ENCODE results near the gene PSMA8.
"Not testable (repeated sequence)": the region's sequence is repeated elsewhere in the genome, so short reads cannot be mapped to it uniquely, and the experiment has no call there.

The PSMA8 gene

DNA sequence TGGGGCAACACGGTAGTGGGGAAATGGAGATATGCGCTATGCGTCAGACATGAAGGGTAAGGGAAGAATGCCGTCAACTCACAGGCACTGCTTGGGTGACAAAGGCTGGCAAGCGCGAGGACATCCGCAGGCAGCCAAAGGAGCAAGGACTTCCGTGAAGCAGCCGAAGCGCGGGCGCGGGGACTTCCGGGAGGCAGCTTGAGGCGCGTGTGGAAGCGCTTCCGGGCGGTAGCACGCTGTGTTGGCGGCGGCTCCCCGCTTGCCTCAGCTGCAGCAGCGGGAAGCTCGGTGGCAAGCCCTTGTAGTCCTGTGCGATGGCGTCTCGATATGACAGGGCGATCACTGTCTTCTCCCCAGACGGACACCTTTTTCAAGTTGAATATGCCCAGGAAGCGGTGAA is at the start of gene PSMA8:
TSS of gene PSMA8 (plus strand) at position 218 of the 400 bp plus-strand sequence. CDS start at position 315, 97 bp downstream.
- in situ Hi-C loops (cut with MboI; ENCODE audit: low sequenced_read_pairs) = no loop called here

DNA sequence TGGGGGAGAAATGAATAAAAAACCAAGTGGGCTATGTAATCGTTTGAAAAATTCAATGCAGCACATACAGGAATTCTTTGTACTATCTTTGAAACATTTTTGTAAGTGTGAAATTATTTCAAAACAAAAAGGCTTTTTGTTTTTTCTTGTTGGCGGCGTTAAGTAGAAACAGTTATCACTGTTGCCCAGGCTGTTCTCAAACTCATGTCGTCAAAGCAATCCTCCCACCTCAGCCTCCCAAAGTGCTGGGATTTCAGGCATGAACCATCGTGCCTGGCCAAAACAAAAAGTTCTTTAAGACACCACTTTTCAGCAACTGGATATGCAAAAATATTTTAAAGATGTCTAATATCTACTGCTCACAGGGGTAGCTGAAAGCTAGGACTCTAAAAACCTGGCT is 48.6 kb upstream of the PSMA8 start:
- in situ Hi-C loops (cut with MboI; ENCODE audit: low sequenced_read_pairs) = no loop called here

DNA sequence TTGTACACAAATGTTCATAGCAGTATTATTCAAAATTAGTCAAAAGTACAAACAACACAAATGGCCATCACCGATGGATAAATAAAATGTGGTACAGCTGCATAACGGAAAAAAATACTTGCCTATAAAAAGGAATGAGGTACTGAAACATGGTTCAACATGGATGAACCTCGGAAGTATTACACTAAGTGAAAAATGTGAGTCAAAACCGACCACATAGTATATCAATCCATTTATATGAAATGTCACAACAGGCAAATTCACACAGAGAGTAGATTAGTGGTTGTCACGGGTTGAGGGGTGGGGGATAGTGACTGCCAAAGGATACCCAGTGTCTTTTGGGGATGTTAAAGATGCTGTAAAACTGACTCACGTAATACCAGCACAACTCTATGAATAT is 46.7 kb upstream of the PSMA8 start:
- in situ Hi-C loops (cut with MboI; ENCODE audit: low sequenced_read_pairs) = no loop called here

DNA sequence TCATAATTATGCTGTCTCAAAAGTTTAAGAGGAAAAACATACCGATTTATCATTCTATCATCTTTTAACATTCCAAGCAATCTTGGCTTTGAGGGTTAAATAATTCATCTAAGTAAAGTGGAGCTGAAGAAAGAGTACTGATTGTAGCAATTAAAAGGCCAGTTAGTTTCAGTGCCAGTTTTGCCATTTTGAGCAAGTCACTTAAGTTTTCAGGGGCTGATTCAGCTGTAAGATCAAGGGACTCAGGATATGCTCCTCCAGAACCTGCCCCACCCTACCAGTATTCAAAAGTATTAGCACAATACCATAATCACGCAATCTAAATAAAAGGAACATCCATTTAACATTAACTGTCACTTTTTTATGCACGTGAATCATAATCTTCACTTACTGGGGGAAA is 45.2 kb upstream of the PSMA8 start:
- in situ Hi-C loops (cut with MboI; ENCODE audit: low sequenced_read_pairs) = no loop called here

DNA sequence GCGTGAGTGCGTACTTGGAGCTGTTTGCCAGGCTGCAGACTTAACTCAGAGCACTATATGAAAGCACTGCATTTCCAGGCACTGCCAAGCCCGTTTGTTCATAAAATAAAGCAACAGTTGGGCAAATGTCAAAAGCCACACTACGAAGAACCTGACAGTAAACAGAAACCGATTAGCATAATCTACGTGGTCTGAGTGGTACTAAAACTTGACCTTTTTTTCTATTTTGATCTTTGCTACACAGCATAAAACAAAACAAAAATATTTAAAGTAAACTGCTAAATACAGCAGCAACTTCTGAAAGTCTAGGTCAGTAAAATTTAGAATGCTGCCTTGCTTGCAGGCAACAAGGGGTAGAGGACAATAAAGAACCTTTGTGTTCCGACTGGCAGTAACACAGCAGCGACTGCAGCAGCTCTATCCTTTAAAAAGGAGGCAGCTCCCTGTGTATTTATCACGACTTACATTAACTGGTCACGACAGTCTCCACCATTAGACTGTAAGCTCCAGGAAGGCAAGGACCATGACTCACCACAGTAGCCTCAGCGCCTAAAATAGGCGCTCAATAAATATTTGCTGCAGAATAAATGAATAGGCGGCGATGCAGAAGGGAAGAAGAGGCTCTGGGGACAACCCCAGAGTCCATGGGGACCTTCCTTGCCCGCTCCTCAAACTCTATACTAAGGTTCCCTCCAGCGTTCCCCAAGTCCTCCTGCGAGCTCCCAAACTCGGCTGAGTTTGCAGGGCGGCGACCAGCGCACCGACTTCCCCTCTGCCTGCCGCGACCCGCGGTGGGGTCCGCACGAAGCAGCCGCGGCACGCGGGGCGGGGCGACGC is 44.2 kb upstream of the PSMA8 start:
- in situ Hi-C loops (cut with MboI; ENCODE audit: low sequenced_read_pairs) = no loop called here

DNA sequence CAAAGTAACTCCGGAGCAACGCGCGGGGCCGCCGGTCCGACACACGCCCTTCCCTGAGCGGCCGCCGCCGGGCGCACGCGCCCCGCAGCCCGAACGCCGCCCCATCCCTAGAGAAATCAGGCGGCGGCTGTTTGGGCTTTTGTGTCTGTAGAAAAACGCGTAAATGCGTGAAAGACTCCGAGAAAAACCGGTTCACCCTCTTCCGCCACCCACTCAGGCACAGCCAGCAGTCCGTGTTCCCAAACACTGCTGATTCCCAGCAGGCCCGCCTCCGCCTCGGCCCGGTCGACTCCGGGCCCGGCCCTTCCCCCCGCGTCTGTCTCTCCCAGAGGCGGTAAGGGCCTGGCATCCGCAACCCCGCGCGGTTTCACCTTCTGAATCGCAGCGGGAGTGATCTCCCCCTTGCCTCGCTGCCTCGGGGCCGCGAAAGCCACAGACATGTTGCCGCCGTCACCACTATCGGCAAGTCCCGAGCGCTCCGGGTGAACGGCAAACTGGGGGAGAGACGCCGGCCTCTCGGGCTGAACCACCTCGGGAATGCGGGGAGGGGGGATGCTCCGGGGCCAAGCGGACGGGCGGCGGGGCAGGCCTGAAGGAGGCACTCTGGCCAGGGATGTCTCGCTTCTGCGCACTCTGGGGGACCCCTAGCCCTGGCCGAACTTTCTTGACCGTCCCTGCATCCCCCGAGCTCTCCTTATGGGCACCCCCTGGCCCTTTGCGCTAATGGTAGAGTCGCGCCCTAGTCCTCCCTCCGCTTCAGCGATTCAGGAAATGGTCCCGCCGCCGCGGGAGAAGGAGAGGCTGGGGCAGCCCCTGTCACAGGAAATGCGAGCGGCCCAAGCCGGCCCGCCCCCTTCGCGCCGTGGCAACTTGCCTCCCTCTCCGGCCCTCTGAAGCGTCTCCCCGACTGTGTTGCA is 43.3 kb upstream of the PSMA8 start, which contains the start of gene SS18:
TSS of gene SS18 (minus strand) at position 484 of the 917 bp plus-strand sequence. CDS start at position 440, 44 bp downstream.
- in situ Hi-C loops (cut with MboI; ENCODE audit: low sequenced_read_pairs) = no loop called here

DNA sequence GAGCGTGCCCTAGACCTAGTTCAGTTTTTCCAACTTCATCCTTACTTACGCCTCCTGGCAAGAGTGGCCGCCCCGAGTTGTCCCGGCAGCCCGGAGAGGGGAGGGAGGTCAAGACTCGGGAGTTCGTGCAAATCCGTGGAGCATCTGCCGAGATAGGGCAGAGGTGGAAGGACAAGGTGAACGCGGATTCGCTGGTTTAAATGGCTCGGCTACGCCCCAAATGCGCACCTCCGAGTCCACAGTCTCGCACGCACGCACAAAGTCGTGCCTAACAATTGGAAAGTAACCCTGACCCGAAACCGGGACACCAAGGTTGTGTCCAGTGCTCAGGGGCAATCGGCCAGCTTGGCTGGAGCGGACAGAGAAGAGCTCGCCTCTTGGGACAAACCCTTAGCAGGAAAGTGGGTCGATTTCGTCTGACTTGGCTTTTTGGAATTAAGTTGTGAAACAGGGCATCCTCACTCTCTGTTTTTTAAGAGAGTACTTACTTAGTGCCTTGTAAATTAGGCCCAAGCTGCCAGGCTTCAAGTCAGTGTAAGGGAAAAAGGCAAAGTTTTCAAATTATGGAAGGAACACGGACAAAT is 42.5 kb upstream of the PSMA8 start:
- in situ Hi-C loops (cut with MboI; ENCODE audit: low sequenced_read_pairs) = no loop called here

DNA sequence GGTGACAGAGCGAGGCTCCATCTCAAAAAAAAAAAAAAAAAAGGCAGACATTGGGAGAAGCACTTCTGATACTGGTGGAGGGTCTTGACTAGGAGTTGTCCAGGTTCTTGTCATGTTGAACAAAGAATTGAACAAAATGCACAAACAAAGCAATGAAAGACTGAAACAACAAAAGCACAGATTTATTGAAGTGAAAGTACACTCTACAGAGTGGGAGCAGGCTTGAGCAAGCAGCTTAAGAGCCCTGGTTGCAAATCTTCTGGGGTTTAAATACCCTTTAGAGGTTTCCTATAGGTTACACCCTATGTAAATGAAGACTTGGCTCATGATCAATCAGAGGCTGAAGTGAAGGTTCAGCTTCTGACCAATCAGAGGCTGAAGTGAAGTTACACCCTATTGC is 36.8 kb upstream of the PSMA8 start:
- in situ Hi-C loops (cut with MboI; ENCODE audit: low sequenced_read_pairs) = no loop called here

DNA sequence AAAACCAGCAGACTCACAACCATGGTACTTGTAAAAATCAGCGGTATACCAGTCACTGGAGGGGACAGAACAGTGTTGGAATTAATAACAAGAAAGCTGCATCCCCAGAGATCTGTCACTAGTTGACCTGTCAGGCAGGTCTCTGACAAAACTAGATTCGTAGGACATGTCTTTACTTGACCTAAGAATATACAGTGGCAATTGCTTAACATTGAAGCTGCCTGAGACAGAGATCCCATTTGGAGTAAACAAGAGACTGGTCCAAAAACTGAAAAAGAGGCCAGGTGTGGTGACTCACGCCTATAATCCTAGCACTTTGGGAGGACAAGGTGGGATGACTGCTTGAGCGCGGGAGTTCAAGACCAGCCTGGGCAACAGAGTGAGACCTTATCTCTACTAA is 36.1 kb upstream of the PSMA8 start:
- in situ Hi-C loops (cut with MboI; ENCODE audit: low sequenced_read_pairs) = no loop called here

DNA sequence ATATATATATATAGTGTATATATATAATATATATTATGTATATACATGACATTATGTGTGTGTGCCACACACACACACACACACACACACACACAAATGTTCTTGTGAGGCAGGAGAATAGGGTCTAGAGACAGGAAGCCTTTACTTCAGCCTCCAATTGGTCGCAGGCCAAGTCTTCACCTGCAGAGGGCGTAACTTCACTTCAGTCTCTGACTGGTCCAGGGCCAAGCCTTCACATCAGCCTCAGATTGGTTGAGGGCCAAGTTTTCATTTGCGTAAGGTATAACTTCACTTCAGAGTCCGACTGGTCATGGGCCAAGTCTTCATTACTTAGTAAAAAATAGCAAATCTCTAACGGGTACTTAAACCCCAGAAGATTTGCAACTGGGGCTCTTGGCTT is 30.1 kb upstream of the PSMA8 start:
- in situ Hi-C loops (cut with MboI; ENCODE audit: low sequenced_read_pairs) = no loop called here

DNA sequence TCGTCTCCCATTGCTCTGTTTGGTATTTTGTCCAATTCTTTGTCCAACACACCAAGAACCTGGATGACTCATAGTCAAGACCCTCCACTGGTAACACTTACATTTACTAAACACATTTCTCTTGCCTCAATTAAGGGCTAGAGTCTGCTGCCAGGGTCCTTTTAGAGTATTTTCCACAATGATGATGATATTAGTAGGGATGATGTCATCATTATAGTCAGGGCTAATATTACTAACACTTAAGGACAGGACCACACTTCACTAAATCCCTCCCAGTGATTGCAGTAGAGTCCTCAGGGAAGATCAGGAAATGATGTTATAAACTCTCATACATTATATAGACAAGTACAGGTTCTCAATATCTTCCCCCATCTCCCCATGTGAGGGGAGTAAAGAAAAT is 29.6 kb upstream of the PSMA8 start:
- in situ Hi-C loops (cut with MboI; ENCODE audit: low sequenced_read_pairs) = no loop called here

DNA sequence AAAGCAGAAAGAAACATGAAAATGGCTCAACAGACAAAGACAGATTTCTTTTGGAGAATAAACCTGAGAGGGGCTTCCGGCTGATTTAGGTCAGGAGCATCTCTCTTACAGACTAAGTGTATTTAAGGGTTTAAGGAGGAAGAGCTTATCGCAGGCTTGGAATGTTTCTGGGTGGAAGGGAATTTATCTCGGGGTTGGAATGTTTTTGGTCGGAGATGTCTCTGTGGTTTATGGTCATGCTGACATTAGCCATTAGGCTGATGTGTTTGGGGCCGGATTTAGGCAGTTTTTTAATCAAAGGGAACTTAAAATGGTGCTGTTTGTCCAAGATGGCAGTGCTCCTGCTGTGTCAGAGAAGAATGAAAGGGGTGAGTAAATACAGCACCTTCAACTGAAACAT is 14.4 kb upstream of the PSMA8 start:
- in situ Hi-C loops (cut with MboI; ENCODE audit: low sequenced_read_pairs) = no loop called here

DNA sequence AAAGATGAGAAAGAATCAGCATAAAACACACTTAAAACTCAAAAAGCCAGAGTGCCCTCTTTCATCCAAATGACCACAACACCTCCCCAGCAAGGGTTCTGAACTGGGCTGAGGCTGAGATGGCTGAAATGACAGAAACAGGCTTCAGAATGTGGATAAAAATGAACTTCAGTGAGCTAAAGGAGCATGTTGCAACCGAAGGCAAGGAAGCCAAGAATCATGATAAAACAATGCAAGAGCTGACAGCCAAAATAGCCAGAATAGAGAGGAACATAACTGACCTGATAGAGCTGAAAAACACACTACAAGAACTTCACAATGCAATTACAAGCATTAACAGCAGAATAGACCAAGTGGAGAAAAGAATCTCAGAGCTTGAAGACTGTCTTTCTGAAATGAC is 12.2 kb upstream of the PSMA8 start:
- in situ Hi-C loops (cut with MboI; ENCODE audit: low sequenced_read_pairs) = no loop called here

DNA sequence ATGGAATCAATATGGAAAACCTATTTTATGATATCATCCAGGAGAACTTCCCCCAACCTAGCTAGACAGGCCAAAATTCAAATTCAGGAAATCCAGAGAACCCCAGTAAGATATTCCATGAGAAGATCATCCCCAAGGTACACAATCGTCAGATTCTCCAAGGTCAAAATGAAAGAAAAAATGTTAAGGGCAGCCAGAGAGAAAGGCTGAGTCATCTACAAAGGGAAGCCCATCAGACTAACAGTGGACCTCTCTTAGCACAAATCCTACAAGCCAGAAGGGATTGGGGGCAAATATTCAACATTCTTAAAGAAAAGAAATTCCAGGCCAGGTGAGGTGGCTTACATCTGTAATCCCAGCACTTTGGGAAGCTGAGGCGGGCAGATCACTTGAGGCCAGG is 11.7 kb upstream of the PSMA8 start:
- in situ Hi-C loops (cut with MboI; ENCODE audit: low sequenced_read_pairs) = not testable (repeated sequence)

DNA sequence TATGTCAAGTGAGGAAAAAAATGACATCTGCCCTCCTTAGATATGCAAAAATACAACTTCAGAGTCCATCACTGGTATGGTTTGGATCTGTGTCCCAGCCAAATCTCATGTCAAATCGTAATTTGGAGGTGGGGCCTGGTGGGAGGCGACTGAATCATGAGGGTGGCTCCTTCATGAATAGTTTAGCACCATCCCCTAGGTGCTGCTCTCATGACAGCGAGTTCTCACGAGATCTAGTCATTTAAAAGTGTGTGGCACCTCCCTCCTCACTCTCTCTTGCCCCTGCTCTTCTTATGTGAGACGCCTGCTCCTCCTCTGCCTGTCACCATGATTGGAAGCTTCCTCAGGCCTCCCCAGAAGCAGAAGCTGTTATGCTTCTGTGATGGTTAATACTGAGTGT is 5.9 kb upstream of the PSMA8 start:
- in situ Hi-C loops (cut with MboI; ENCODE audit: low sequenced_read_pairs) = no loop called here

DNA sequence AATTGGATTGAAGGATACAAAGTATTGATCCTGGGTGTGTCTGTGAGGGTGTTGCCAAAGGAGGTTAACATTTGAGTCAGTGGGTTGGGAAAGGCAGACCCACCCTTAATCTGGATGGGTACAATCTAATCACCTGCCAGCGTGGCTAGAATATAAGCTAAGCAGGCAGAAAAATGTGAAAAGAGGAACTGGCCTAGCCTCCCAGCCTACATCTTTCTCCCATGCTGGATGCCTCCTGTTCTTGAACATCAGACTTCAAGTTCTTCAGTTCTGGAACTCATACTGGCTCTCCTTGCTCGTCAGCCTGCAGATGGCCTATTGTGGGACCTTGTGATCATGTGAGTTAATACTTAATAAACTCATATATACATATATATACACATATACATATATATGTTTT is 5.5 kb upstream of the PSMA8 start:
- in situ Hi-C loops (cut with MboI; ENCODE audit: low sequenced_read_pairs) = not testable (repeated sequence)

DNA sequence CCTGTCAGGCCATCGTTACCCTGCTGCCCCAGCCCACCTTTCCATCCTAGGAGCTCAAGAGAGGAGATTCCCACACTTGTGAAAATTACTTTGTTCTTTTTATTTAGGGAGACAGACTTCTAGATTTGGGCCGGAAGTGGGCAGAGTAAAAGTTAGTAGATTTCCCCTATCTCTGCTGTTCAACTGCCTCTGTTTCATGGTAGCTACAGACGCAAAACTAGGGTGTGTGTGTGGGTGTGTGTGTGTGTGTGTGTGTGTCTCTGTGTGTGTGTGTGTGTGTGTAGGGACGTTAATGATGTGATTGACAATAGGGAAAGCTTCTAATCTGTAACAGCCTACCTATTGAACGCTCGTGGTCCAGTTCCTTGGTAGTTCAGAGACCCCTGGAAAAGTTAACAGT is 438 bp downstream of the PSMA8 start:
- in situ Hi-C loops (cut with MboI; ENCODE audit: low sequenced_read_pairs) = no loop called here

DNA sequence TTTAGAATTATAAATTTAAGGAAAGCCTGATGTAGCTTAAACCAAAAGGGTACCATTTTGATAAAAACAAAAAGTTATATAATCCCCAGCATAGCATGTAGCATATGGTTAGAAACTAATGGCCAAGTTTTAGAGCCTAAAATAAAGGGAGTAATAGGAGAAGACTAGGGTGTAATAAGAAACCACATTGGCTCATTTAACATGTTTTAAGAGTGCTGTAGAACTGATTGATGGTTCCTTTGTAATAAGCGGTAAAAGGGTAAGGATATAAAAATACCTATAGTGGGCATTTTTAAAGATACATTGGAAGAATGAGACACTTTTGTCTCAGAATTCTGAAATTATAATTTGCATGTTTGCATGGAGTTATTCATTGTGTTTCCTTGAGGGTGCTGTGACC is 1.9 kb downstream of the PSMA8 start:
- in situ Hi-C loops (cut with MboI; ENCODE audit: low sequenced_read_pairs) = no loop called here

DNA sequence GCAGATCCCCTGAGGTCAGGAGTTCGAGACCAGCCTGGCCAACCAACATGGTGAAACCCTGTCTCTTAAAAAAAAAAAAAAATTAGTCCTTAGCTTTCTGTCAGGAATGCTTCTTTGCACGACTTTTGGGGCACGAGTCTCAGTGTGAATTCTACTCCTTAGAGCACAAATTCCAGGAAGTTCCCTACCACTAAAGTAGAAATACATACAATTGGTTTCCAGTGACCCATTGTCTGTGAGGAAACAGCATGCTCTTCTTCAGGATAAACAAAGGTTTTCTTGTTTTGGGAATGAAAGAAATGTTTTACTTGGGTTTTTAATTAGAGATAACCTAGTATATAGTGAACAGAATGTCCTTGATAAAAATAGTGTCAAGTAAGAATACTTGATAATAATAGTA is 23.7 kb downstream of the PSMA8 start:
- in situ Hi-C loops (cut with MboI; ENCODE audit: low sequenced_read_pairs) = no loop called here

DNA sequence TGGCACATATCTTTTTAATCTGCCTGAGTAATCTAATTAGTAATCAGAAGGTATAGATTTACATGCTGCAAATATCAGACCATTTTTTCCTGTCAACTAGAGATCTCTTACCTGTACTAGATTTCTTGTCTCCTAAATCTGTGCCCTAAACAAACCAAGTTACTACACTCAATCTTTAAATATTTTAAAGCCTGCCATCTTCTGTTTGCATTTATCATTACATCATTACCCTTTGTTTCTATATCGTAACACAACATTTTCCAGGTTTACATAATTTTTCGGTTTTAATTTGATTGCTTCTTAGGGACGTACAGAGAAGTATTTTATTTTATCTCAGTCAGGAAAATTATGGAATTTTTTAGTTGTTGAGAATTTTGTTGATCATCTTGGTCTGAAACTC is 25.7 kb downstream of the PSMA8 start:
- in situ Hi-C loops (cut with MboI; ENCODE audit: low sequenced_read_pairs) = no loop called here

DNA sequence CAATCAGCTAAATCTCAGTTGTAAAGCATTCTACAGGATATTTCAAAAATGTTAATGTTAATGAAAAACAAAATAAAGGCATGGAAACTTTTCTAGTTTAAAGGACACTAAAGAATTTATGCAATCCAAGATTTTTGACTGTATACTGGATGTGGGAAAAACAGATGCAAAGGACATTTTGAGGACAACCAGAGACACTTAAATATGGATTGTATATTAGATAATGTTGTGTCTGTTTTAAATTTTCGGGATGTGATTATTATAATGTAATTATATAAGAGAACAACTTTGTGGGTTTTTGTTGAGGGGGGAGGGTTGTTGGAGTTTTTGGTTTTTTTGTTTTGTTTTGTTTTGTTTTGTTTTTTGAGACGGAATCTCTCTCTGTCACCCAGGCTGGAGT is 30.9 kb downstream of the PSMA8 start:
- in situ Hi-C loops (cut with MboI; ENCODE audit: low sequenced_read_pairs) = no loop called here

DNA sequence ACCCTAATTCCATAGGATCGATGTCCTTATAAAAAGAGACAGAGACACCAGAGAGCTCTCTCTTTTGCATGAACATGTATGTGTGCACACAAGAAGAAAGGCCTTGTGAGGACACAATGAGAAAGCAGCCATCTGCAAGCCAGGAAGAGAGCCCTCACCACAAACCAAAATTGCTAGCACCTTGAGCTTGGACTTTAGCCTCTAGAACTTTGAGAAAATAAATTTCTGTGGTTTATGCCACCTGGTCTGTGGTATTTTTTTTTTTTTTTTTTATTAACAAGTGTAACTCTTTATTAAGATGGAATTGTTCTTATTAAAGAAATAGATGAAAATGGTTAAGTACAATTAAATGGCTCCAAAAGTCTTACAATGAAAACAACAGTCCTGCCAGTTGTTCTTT is 33.9 kb downstream of the PSMA8 start:
- in situ Hi-C loops (cut with MboI; ENCODE audit: low sequenced_read_pairs) = not testable (repeated sequence)
